Measurements from ENCODE around the gene GRID2.

DNA sequence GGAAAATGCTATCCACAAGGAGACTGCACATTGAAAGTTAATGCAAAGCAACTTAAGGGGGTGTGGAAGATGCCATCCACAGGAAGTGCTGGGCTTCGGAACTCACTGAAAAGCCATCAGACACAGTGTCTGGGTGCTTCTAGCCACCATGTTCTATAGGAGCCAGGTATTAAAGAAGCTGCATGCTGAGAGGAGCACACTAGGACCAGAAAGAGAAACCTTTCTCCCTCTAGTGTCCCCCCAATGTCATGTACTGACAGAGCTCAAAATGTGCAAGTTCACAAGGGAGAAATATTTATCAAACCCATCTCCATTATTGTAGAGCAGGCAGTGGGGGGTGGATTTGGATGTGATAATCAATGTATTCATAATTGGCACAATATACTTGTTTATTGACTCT is 510.9 kb downstream of the GRID2 start:
- no peak for TF ChIP-seq POLR2A (IDR thresholded peaks at IDR 0.05)
- TF ChIP-seq, protein P1, sequence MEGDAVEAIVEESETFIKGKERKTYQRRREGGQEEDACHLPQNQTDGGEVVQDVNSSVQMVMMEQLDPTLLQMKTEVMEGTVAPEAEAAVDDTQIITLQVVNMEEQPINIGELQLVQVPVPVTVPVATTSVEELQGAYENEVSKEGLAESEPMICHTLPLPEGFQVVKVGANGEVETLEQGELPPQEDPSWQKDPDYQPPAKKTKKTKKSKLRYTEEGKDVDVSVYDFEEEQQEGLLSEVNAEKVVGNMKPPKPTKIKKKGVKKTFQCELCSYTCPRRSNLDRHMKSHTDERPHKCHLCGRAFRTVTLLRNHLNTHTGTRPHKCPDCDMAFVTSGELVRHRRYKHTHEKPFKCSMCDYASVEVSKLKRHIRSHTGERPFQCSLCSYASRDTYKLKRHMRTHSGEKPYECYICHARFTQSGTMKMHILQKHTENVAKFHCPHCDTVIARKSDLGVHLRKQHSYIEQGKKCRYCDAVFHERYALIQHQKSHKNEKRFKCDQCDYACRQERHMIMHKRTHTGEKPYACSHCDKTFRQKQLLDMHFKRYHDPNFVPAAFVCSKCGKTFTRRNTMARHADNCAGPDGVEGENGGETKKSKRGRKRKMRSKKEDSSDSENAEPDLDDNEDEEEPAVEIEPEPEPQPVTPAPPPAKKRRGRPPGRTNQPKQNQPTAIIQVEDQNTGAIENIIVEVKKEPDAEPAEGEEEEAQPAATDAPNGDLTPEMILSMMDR (IDR thresholded peaks at IDR 0.05) = no peak

Data from upper lobe of left lung (tissue), 4 donors.